HFFc6 (cell line): Measurements from ENCODE around the gene PRPF6. TPM values are rescaled to one million over a fixed set of nuclear protein-coding genes. Genes with fewer than 3 reads are reported as not detected.

ENCODE experiments used
- DNase-seq: peaks from one replicate; pipeline ENCODE4 v3.0.0-alpha.2; 2018
- H3K27ac Mint-ChIP-seq: 2 replicates; pipeline ENCODE4 v1.8.0; 2020; ENCODE audit warnings: mild to moderate bottlenecking, mixed read lengths
- H3K27me3 Mint-ChIP-seq: 2 replicates; pipeline ENCODE4 v1.8.0; 2021; ENCODE audit warnings: mild to moderate bottlenecking, moderate library complexity, mixed read lengths; ENCODE audit not compliant: insufficient read depth
- H3K36me3 Mint-ChIP-seq: 2 replicates; pipeline ENCODE4 v1.8.0; 2021; ENCODE audit warnings: low read depth, mixed read lengths
- H3K4me1 Mint-ChIP-seq: 2 replicates; pipeline ENCODE4 v1.8.0; 2020; ENCODE audit warnings: low read depth, mixed read lengths
- H3K4me3 Mint-ChIP-seq: 2 replicates; pipeline ENCODE4 v1.8.0; 2020; ENCODE audit warnings: mild to moderate bottlenecking, moderate library complexity, mixed read lengths
- H3K9me3 Mint-ChIP-seq: 2 replicates; pipeline ENCODE4 v1.8.0; 2020; ENCODE audit warnings: mild to moderate bottlenecking, mixed read lengths
- microRNA-seq: library from miRNA; unstranded; fragments of <30 nt; microRNA quantifications from one replicate; pipeline ENCODE4, GENCODE V29; 2019
- total RNA-seq, 6 experiments: library from RNA; stranded (reverse); fragmentation: NEBNext Ultra II Directional; extraction: Animal tissue kit (Norgen Biotek cat#: 25700); gene quantifications; 2 replicates in 1 of 6; 3 replicates in 5 of 6; pipeline ENCODE4 v1.2.3, GENCODE V29; 2021
- TF ChIP-seq, protein P1 (sequence below): fragments of 200-600 bp; sonication (generic); IDR thresholded peaks from 2 replicates; pipeline ENCODE4 v1.5.0; 2021; ENCODE audit warnings: antibody characterized with exemption, mild to moderate bottlenecking

The PRPF6 gene
- total RNA-seq, 6 experiments from 2014 or later = 70.7 to 73.2 (median 72.9) TPM

DNA sequence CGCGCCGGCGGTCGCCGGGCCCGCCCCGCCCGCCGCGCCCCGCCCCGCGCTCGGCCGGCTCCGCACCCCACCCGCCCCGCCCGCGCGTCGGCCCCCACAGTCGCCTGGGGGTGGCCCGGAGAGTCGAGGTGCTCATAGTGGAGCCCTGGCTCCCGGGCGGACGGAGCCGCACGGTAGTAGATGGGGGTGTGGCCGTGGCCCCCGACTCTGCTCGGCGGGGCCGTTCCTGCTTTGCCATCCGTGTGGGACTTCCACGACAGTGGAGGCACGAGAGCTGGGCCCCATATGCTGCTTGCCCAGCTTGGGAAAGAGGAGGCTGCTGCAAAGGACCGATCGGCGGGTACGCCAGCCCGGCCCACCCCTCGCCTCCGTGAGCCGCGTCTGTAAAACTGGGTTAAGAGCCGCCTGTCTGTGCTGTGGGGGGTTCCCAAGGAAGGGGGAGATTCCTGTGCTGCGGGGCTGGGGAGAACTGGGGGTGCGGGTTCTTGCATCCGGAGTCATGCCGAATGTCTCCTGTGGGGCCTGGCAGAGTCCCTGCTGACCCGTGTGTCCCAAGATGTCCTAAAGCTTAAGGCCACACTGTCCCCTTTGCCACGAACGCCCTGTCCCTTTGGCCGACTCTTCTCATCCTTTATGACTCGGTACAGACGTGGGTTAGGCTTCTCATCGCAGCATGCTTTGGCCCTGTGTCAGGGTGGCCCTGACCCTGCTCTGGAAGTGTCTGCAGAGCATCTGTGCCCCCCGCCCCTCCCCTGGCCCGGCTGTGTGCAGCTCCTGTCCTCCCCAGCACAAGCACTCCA, 99.3 kb downstream of the PRPF6 start, which contains the start of gene OPRL1:
TSS of gene OPRL1 (plus strand) at position 70 of the 800 bp plus-strand sequence. CDS start 12,639 bp downstream, outside the sequence.
- TF ChIP-seq, protein P1, sequence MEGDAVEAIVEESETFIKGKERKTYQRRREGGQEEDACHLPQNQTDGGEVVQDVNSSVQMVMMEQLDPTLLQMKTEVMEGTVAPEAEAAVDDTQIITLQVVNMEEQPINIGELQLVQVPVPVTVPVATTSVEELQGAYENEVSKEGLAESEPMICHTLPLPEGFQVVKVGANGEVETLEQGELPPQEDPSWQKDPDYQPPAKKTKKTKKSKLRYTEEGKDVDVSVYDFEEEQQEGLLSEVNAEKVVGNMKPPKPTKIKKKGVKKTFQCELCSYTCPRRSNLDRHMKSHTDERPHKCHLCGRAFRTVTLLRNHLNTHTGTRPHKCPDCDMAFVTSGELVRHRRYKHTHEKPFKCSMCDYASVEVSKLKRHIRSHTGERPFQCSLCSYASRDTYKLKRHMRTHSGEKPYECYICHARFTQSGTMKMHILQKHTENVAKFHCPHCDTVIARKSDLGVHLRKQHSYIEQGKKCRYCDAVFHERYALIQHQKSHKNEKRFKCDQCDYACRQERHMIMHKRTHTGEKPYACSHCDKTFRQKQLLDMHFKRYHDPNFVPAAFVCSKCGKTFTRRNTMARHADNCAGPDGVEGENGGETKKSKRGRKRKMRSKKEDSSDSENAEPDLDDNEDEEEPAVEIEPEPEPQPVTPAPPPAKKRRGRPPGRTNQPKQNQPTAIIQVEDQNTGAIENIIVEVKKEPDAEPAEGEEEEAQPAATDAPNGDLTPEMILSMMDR = no peak
- Mint-ChIP-seq H3K27ac (0 out of 2 replicates have a peak within 1 kb of the TSS, but pooled peaks have one; percentile 13), H3K9me3 (no peaks in the 10 kb centered on the region), H3K4me1 (peaks cover 8% of the 10 kb centered on the region; the same call in 1 of the 2 replicates), H3K36me3 (no peaks in the 10 kb centered on the region), H3K27me3 (peaks cover 16% of the 10 kb centered on the region), H3K4me3 (peak within 1 kb of the TSS; percentile 89)
- no peak for DNase-seq

DNA sequence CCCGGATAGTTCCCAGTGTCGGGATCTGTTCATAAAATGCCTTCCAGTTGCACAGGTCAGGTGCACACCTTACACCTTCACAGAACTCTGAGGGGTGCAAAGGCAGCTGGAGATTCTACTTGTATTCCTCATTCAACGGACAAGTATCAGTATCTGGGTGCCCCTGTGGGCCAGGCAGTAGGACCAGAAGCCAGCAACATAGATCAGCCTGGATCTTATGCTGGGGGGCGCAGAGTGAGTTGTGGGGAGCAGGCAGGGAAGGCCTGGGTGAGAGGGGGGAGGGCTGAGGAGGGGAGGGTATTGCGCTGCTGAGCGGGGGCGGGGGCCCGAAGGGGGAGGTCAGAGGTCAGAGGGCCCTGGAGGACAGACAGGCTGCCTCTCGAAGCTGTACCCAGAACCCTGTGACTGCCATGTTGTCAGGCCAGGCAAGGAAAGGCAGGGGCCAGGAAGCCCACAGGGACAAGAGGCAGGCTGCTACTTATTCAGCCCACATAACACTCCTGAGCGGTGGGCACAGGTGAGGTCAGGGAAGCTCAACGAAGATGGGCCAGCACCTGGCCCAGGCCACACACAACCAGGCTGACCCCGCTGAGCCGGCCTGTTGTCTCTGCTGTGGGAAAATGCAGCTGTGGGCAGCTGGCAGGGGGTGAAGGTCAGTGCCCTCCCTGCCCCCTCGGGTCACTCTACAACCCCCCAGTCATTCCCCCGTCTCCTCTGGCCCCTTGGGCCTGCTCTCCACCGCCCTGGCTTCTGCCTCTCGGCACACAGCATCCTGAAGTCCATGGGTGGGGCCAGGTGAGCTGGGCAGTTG, 100.1 kb downstream of the PRPF6 start:
- no peak for DNase-seq
- Mint-ChIP-seq H3K36me3 (no peaks in the 10 kb centered on the region), H3K4me3 (peak overlapping the region; percentile 71), H3K27ac (no peak overlapping the region), H3K4me1 (peaks cover 8% of the 10 kb centered on the region; the same call in 1 of the 2 replicates), H3K9me3 (no peaks in the 10 kb centered on the region), H3K27me3 (peaks cover 24% of the 10 kb centered on the region)
- TF ChIP-seq, protein P1 = no peak

DNA sequence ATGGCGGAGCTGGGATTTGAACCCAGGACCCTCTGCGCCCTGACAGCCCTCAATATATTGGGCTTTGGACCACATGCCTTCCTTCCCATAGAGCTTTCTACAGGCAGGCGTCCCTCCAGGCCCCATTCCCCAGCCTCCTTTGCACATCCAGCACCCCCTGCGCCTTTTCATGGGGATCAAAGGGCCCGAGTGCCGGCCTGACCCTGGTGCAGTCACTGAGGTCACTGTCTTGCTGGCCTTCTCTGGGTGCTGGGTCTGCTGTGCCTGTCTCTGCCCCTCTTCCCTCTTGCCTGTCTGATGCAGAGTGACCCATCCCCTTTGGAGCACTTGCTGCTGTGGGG, 100.7 kb downstream of the PRPF6 start:
- no peaks in the 10 kb centered on the region for H3K9me3 Mint-ChIP-seq
- TF ChIP-seq, protein P1 = no peak
- H3K36me3 Mint-ChIP-seq = no peaks in the 10 kb centered on the region
- peaks cover 24% of the 10 kb centered on the region for H3K27me3 Mint-ChIP-seq
- no peak for DNase-seq
- H3K27ac Mint-ChIP-seq = no peak overlapping the region
- H3K4me1 Mint-ChIP-seq = peaks cover 8% of the 10 kb centered on the region; the same call in 1 of the 2 replicates
- H3K4me3 Mint-ChIP-seq = no peak overlapping the region

DNA sequence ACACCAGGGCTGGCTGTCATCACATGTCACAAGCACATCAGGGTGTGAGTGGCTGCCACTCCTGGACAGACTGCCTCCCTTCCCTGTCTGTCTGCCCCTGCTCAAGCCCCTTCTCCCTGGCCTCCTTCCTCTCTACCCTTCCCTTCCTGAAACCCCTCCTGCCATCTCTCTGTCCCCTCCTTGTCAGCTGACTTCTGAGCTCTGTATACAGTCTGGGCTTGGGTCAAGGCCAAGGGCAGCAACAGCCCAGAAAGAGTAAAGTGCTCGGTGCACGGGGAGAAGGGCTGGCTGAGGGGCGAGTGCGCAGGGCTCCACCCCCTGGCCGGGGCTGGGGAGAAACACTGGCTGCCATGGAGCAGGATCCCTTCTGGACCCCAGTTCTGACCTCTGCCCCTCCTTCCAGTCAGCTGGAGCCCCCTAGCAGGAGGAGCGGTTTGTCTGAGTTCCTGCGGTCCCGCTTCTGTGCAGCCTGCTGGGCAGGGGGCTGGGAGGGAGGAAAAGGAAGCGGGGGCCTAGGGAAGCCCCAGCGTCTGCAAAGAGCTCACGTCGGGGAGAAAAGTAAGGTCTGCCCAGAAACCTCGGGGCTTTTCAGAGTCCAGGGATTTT, 101.3 kb downstream of the PRPF6 start:
- TF ChIP-seq, protein P1 = no peak
- Mint-ChIP-seq H3K27ac (no peak overlapping the region), H3K27me3 (peaks cover 24% of the 10 kb centered on the region), H3K36me3 (no peaks in the 10 kb centered on the region), H3K9me3 (no peaks in the 10 kb centered on the region), H3K4me1 (peaks cover 8% of the 10 kb centered on the region; the same call in 1 of the 2 replicates), H3K4me3 (no peak overlapping the region)
- no peak for DNase-seq

Small RNA genes within 50 kb of the gene (microRNA-seq; reads per million reads assigned to microRNA genes)
- gene MIR1914 (7.0 reads per million), gene MIR647 (not detected), gene MIR6813 (4.6 reads per million)

Other genes with a start within 250 kb of the PRPF6 start
- 1 to 10 TPM; 3.4 to 6.1 (median 4.6) TPM for gene LIME1, start 244.5 kb upstream of the PRPF6 start, total RNA-seq
- gene SLC2A4RG, start 241.4 kb upstream of the PRPF6 start, total RNA-seq = 100 to 1,000 TPM in 3 of 6 experiments, 10 to 100 TPM in 3; 89.6 to 122 (median 102) TPM
- gene ZBTB46, start 149.9 kb upstream of the PRPF6 start, total RNA-seq = 1 to 10 TPM in 2 of 6 experiments, under 1 TPM in 4; 0.38 to 1.1 (median 0.64) TPM
- gene ABHD16B, start 119.6 kb upstream of the PRPF6 start, total RNA-seq = not detected
- 100 to 1,000 TPM; 161 to 196 (median 169) TPM for gene TPD52L2, start 115.9 kb upstream of the PRPF6 start, total RNA-seq
- 10 to 100 TPM; 52.0 to 65.8 (median 56.2) TPM for gene DNAJC5, start 86.0 kb upstream of the PRPF6 start, total RNA-seq
- gene UCKL1, start 24.7 kb upstream of the PRPF6 start, total RNA-seq = 10 to 100 TPM; 17.2 to 21.7 (median 19.4) TPM
- gene ZNF512B, start 11.2 kb upstream of the PRPF6 start, total RNA-seq = 10 to 100 TPM; 20.7 to 26.1 (median 21.4) TPM
- 1 to 10 TPM; 1.3 to 3.0 (median 2.1) TPM for gene SAMD10, start 1.5 kb upstream of the PRPF6 start, total RNA-seq
- gene C20orf204, start 55.0 kb downstream of the PRPF6 start, total RNA-seq = under 1 TPM; 0.32 to 0.57 (median 0.42) TPM
- gene SOX18, start 68.5 kb downstream of the PRPF6 start, total RNA-seq = under 1 TPM in 2 of 6 experiments, not detected in 4; 0.10 to 0.17 TPM
- gene TCEA2, start 82.1 kb downstream of the PRPF6 start, total RNA-seq = 10 to 100 TPM; 36.8 to 47.4 (median 41.5) TPM
- 10 to 100 TPM; 11.0 to 16.3 (median 12.9) TPM for gene RGS19, start 98.4 kb downstream of the PRPF6 start, total RNA-seq
- gene OPRL1, start 99.0 kb downstream of the PRPF6 start, total RNA-seq = under 1 TPM; 0.27 to 1.00 (median 0.41) TPM
- gene LKAAEAR1, start 103.3 kb downstream of the PRPF6 start, total RNA-seq = not detected
- not detected for gene NPBWR2, start 126.4 kb downstream of the PRPF6 start, total RNA-seq
- not detected for gene MYT1, start 183.3 kb downstream of the PRPF6 start, total RNA-seq